ENCODE measurements around the gene IL6ST.
"Not testable (repeated sequence)": the region's sequence is repeated elsewhere in the genome, so short reads cannot be mapped to it uniquely, and the experiment has no call there.

The IL6ST gene

DNA sequence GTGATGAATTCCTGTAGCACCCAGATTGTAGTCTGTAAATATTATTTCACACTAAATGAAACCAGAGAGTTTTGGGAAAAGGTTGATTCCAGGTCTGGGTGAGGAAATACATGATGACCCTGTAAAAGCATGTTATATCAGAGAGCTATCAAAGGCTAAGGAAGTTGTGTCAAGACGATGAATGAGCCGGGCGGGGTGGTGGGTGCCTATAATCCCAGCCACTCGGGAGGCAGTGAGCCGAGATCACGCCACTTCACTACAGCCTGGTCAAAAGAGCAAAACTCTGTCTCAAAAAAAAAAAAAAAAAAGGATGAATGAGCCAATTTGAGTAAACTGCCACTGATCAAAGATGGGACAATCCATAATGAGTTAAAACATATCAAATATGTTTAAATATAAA lies 29.2 kb downstream of the IL6ST start:
- Mint-ChIP-seq H3K4me1 (ENCODE audit: low read depth) (peaks cover 46% of the 10 kb centered on the region), H3K27me3 (no peaks in the 10 kb centered on the region), H3K27ac (peak overlapping the region; percentile 38), H3K36me3 (ENCODE audit: low read depth) (peaks cover 81% of the 10 kb centered on the region), H3K9me3 (no peaks in the 10 kb centered on the region), H3K4me3 (no peak overlapping the region)
- DNase-seq = no peak

GRCh38 chr5:55960779-55961178 lies 34.0 kb downstream of the IL6ST start:
- H3K27ac Mint-ChIP-seq = peak overlapping the region; percentile 79
- no peak overlapping the region for H3K4me3 Mint-ChIP-seq
- DNase-seq = no peak
- H3K27me3 Mint-ChIP-seq = no peaks in the 10 kb centered on the region
- H3K9me3 Mint-ChIP-seq = no peaks in the 10 kb centered on the region
- peaks cover 82% of the 10 kb centered on the region for H3K36me3 Mint-ChIP-seq (ENCODE audit: low read depth)
- peaks cover 24% of the 10 kb centered on the region for H3K4me1 Mint-ChIP-seq (ENCODE audit: low read depth)

DNA sequence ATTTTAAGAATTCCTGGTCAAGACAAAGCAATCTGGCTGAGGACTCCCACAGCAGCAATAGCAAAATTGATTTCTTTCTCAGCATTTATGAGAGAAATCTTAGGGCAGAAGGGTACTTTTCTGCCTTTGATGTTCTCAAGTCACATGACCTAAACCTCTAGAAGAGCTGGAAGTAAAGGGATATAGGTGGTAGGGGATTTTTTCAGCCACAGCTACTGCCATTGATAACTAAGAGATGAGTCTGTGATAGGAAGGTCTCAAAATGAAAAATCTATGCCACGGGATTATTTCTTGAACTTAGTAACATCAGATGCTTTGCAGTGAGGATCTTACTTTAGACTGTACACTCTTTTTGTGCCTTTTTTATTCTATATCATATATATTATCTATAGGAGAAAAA lies 35.6 kb downstream of the IL6ST start:
- no peaks in the 10 kb centered on the region for H3K9me3 Mint-ChIP-seq
- no peak overlapping the region for H3K4me3 Mint-ChIP-seq
- H3K27me3 Mint-ChIP-seq = no peaks in the 10 kb centered on the region
- H3K4me1 Mint-ChIP-seq (ENCODE audit: low read depth) = peaks cover 16% of the 10 kb centered on the region
- peak overlapping the region; percentile 83 for H3K27ac Mint-ChIP-seq
- peaks cover 86% of the 10 kb centered on the region for H3K36me3 Mint-ChIP-seq (ENCODE audit: low read depth)
- DNase-seq = no peak

DNA sequence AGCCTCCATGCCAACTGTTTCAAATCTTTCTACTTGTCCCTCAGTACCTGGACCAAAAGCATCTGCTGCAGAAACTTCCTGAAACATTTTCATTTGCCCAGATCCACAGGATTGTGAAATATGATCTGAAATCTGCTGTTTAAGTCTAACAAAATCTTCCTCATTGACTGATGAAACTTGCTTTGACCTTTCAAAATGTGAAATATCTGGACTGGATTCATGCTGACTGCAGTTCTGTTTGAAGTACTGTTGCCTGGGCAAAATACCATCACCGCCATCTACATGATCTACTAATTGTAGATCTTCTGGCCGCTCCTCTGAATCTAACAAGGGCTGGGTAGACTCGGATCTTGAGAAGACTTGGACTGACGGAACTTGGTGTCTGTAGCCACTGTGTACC lies 53.6 kb downstream of the IL6ST start:
- H3K9me3 Mint-ChIP-seq, H3K27me3 Mint-ChIP-seq, H3K4me3 Mint-ChIP-seq, DNase-seq: not testable (repeated sequence)
- Mint-ChIP-seq H3K36me3 (ENCODE audit: low read depth) (peaks cover 90% of the 10 kb centered on the region), H3K27ac (peak overlapping the region; percentile 79), H3K4me1 (ENCODE audit: low read depth) (peaks cover 30% of the 10 kb centered on the region)

DNA sequence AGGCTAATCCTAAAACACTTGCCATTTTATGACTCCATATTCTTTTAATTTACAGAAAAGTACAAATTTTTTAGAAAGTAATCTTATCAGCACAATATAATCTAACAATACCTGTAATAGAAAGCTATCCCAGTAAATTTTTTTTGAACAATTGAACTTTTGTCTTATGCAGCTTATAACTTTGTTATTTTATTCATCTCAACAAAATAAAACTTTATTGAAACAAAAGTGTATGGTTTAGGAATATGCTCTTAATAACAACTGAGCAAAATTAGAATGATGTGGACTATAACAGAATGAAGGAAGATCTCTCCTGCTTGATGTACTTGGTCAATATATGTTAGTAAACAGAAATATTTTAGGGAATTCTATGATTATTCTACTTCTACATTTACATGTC lies 57.2 kb downstream of the IL6ST start:
- not testable (repeated sequence) for H3K9me3 Mint-ChIP-seq, DNase-seq, H3K27ac Mint-ChIP-seq, H3K4me3 Mint-ChIP-seq, H3K27me3 Mint-ChIP-seq
- H3K36me3 Mint-ChIP-seq (ENCODE audit: low read depth) = peaks cover 71% of the 10 kb centered on the region
- peaks cover 22% of the 10 kb centered on the region for H3K4me1 Mint-ChIP-seq (ENCODE audit: low read depth)

DNA sequence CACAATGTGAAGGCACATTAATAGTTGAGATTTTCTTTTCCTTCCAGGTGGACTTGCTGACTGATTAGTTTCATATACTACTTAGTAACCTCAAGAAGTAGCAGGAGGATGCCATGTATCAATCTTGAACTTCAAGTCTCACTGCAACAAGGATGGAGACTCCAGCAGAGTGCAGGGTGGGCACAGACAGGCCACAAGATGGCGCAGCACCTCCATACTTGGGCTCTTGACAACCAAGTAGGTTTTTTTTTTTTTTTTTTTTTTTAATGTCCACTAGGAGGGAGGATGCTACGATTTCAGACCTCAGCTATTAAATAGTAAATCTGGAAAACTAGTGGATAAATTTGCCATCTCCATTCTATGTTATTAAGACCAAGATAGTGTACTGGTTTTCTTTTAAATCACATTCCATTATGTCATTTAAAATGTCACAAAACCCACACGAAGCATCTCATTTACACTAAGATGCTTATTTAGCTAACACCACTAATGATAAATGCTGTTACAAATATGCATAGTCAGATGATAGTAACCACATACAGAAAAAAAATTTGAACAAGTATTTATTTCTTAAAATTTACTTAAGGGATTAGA lies 58.6 kb downstream of the IL6ST start:
- DNase-seq = peak; percentile 82
- H3K9me3 Mint-ChIP-seq = no peaks in the 10 kb centered on the region
- H3K36me3 Mint-ChIP-seq (ENCODE audit: low read depth) = peaks cover 58% of the 10 kb centered on the region
- no peak overlapping the region for H3K4me3 Mint-ChIP-seq
- H3K27ac Mint-ChIP-seq = no peak overlapping the region
- H3K27me3 Mint-ChIP-seq = no peaks in the 10 kb centered on the region
- H3K4me1 Mint-ChIP-seq (ENCODE audit: low read depth) = peaks cover 15% of the 10 kb centered on the region

GRCh38 chr5:55935371-55935770 lies 59.4 kb downstream of the IL6ST start:
- DNase-seq = no peak
- H3K4me3 Mint-ChIP-seq = no peak overlapping the region
- H3K27ac Mint-ChIP-seq = peak overlapping the region; percentile 18
- H3K4me1 Mint-ChIP-seq (ENCODE audit: low read depth) = peaks cover 12% of the 10 kb centered on the region
- H3K27me3 Mint-ChIP-seq = no peaks in the 10 kb centered on the region
- H3K36me3 Mint-ChIP-seq (ENCODE audit: low read depth) = peaks cover 49% of the 10 kb centered on the region
- H3K9me3 Mint-ChIP-seq = no peaks in the 10 kb centered on the region

DNA sequence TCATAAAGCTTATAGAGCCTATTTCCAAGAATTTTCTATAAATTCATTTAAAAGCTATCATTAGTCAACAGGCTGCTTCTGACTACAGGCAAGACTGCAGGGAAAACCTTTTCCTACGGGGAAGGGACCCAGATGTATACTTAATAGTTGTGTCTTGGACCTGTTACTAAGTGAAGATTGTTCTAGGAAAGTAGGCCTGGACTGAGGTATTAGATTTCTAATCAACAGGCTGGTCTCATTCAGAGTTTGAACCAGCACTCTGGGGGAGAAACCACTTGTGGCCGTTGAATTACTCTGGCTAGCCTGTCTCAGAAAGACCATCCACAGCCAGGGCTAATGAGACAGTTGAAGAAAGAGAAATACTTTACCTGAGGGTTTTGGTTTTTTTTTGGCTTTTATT lies 60.0 kb downstream of the IL6ST start:
- Mint-ChIP-seq H3K9me3 (no peaks in the 10 kb centered on the region), H3K36me3 (ENCODE audit: low read depth) (peaks cover 43% of the 10 kb centered on the region), H3K4me3 (no peak overlapping the region), H3K27me3 (no peaks in the 10 kb centered on the region), H3K4me1 (ENCODE audit: low read depth) (peaks cover 10% of the 10 kb centered on the region), H3K27ac (peak overlapping the region; percentile 26)
- DNase-seq = no peak

DNA sequence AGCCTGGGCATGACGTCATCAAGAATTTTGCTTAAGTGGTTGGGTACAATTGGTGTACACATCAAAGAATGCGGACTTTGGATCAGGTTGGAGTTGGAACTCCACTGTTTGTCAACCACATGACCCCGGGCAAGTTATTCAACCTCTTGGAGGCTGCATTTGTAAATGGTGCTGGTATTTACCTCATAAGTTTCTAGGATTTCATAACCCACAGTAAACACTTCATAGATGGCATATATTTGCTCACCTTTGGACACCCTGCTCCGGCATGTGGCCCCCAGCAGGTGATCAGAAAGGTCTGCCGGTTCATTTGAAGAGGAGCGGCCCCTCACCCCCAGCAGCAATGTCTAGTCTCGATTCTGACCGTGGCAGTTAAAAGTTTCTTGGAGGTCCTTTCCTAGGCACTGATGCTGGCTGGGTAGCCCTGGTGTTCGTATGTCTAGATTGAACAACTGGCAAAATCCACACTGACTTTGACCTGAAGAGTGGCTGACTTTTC lies 60.6 kb downstream of the IL6ST start:
- no peak for DNase-seq
- no peaks in the 10 kb centered on the region for H3K9me3 Mint-ChIP-seq
- H3K27ac Mint-ChIP-seq = no peak overlapping the region
- peaks cover 37% of the 10 kb centered on the region for H3K36me3 Mint-ChIP-seq (ENCODE audit: low read depth)
- H3K4me3 Mint-ChIP-seq = no peak overlapping the region
- H3K27me3 Mint-ChIP-seq = no peaks in the 10 kb centered on the region
- peaks cover 10% of the 10 kb centered on the region for H3K4me1 Mint-ChIP-seq (ENCODE audit: low read depth)

DNA sequence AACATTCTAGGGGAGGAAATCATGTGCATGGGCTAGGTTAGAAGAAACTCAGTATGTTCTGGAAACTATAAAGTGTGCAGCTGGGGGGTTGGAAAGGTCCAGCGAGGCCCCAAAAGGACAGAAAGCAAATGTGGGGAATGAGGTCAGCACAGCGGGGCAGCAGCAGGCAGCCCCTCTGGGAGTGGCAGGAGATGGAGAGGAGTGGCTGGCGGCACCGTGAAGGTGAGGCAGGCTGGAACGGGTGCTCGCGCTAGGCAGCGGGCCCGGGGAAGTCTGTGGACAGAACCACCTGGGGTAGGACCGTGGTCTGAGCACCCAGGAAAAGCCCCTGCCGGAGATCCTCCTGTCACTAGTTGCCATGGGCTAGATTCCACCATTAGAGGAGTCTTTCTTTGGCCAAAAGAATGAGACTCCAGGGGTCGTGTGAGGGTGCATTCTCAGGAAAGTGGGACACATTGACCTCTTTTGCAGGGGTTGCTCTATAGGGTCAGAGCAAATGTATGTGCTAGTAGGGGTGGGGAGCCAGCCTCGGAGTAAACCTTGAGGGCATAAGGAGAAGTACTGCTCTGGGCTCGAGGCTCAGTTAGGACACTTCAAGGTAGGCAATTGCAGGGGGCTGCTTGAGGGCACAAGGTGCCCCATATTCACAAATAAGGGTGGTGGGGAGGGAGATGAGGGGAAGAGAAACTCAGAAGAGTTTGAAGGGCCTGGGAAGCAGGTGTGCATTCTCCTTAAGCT lies 61.2 kb downstream of the IL6ST start:
- DNase-seq = no peak
- Mint-ChIP-seq H3K4me1 (ENCODE audit: low read depth) (peaks cover 10% of the 10 kb centered on the region), H3K4me3 (no peak overlapping the region), H3K27me3 (no peaks in the 10 kb centered on the region), H3K27ac (peak overlapping the region; percentile 46), H3K9me3 (no peaks in the 10 kb centered on the region), H3K36me3 (ENCODE audit: low read depth) (peaks cover 31% of the 10 kb centered on the region)

DNA sequence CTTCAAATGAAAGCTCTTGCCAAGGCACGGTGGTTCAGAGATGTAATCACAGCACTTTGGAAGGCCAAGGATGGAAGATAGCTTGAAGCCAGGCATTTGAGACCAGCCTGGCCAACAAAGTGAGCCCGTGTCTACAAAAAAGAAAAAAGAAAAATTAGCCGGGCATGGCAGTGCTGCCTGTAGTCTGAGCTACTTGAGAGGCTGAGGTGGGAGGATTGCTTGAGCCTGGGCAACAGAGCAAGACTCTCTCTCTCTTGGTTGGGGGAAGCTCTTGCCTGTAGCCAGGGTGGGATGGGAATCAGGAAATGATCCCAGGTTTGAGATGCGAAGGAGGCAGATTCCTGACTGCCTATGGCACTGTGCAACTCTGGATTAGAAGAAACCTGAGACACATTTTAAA lies 62.1 kb downstream of the IL6ST start:
- H3K4me1 Mint-ChIP-seq (ENCODE audit: low read depth) = peaks cover 8% of the 10 kb centered on the region
- no peak for DNase-seq
- H3K9me3 Mint-ChIP-seq = no peaks in the 10 kb centered on the region
- no peaks in the 10 kb centered on the region for H3K27me3 Mint-ChIP-seq
- no peak overlapping the region for H3K27ac Mint-ChIP-seq
- H3K36me3 Mint-ChIP-seq (ENCODE audit: low read depth) = peaks cover 23% of the 10 kb centered on the region
- no peak overlapping the region for H3K4me3 Mint-ChIP-seq

DNA sequence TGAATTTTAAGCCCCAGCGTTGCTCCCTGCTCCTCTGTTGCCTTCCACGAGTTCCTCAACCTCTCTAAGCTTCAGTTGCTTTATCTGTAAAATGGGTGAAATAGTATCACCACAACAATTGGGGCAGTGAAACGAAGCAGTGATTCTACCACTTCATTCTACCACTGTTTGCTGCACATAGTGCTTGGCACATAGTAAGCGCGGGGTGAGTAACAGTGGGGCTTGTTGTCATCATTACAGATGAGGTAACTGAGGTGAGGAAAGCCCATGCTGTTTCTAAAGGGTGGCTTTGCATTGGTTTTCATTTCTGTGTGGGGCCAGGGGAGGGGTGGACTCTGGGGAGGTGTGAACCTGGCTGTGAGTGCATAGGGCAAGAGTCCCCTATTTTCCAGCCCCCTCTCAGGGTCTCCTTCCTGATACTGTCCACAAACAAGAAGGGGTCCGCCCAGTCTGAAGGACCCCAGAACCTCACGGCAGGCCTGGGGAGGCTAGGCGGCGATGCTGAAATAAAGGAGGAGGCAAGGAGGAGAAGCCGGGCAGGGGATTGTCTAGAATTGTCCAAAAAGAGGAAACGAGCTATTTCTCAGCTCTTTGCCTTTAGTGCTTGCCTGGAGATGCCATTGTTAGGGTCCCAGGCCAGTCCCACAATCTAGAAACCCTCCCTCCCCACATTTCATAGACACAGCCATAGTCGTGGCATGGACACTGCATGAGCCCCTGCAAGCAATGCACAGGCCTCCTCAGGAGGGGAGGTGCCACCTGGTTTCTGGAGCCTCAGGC lies 65.6 kb downstream of the IL6ST start:
- H3K4me1 Mint-ChIP-seq (ENCODE audit: low read depth) = no peaks in the 10 kb centered on the region
- no peaks in the 10 kb centered on the region for H3K9me3 Mint-ChIP-seq
- H3K27me3 Mint-ChIP-seq = no peaks in the 10 kb centered on the region
- no peak overlapping the region for H3K27ac Mint-ChIP-seq
- H3K4me3 Mint-ChIP-seq = no peak overlapping the region
- H3K36me3 Mint-ChIP-seq (ENCODE audit: low read depth) = no peaks in the 10 kb centered on the region
- DNase-seq = no peak

- Mint-ChIP-seq H3K27ac (no peak overlapping the region), H3K4me1 (ENCODE audit: low read depth) (peaks cover 10% of the 10 kb centered on the region), H3K27me3 (no peaks in the 10 kb centered on the region), H3K36me3 (ENCODE audit: low read depth) (no peaks in the 10 kb centered on the region), H3K4me3 (no peak overlapping the region), H3K9me3 (no peaks in the 10 kb centered on the region)
- no peak for DNase-seq
Observed at GRCh38 chr5:55927861-55928655, 66.7 kb downstream of the IL6ST start.

- no peak overlapping the region for H3K4me3 Mint-ChIP-seq
- H3K36me3 Mint-ChIP-seq (ENCODE audit: low read depth) = no peaks in the 10 kb centered on the region
- H3K27me3 Mint-ChIP-seq = no peaks in the 10 kb centered on the region
- H3K9me3 Mint-ChIP-seq = no peaks in the 10 kb centered on the region
- DNase-seq = no peak
- peaks cover 13% of the 10 kb centered on the region for H3K4me1 Mint-ChIP-seq (ENCODE audit: low read depth)
- no peak overlapping the region for H3K27ac Mint-ChIP-seq
Observed at GRCh38 chr5:55926476-55926875, 68.3 kb downstream of the IL6ST start.

Data from activated T-cell treated with anti-CD3 and anti-CD28 coated beads, Interleukin-2, amount 50 U/mL, for 24 hours (primary cell).